Endometrial microvascular endothelial cells (primary cell): Measurements from ENCODE around the gene GDPGP1. TPM values are rescaled to one million over a fixed set of nuclear protein-coding genes. Genes with fewer than 3 reads are reported as not detected.

Experiments used
- in situ Hi-C: cut with HindIII; loops from 2 replicates; pipeline ENCODE4 v1.10.0; 2017; ENCODE audit warnings: low sequenced_read_pairs, low pct_unique_long_range_greater_than_20kb; ENCODE audit errors: inconsistent ontology term
- total RNA-seq: library from RNA; depleted of rRNA; stranded (reverse); fragments of >200 nt; gene quantifications from one replicate; pipeline ENCODE4 v1.2.3, GENCODE V29; 2015; ENCODE audit errors: inconsistent ontology term

The GDPGP1 gene
- total RNA-seq, 1 donor from 2014 or later = 11.6 TPM

DNA sequence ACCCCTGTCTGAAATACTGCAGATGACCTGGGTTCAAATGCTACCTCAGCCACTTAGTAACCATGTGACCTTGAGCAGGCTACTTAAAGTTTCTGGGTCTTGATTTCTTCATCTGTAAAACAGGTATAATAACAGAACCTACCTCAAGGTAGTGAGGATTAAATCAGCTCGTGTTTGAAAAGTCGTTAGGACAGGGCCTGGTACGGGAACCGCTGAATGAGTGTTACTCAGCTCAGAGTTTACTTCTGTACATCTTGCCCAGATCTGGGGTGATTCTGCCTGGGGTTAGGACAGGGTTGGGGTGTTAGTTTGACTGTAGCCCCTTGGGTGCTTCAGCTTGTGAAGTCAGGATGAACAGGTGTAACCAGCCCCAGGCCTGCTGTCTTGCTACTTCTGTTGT lies 31.1 kb upstream of the GDPGP1 start:
- in situ Hi-C loops = no loop called here

DNA sequence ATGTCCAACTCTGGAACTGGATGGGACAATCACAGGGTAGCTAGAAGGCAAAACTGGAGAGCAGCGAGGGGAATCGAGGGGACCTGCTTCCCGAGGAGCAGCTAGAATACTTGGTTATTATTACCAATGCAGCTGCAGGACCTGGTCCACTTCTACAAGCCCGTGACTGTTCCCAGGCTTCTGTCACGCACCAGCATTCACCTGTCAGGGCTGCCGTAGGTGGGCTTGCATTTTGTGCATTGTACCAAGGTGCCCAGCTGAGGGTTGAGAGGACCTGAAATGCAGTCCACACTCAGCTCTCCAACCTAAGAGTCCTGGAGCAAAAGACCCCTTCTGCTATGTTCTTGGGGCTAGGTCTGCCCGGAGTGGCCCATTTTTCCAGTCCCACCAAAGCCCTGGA lies 30.5 kb upstream of the GDPGP1 start:
- in situ Hi-C loops = no loop called here

DNA sequence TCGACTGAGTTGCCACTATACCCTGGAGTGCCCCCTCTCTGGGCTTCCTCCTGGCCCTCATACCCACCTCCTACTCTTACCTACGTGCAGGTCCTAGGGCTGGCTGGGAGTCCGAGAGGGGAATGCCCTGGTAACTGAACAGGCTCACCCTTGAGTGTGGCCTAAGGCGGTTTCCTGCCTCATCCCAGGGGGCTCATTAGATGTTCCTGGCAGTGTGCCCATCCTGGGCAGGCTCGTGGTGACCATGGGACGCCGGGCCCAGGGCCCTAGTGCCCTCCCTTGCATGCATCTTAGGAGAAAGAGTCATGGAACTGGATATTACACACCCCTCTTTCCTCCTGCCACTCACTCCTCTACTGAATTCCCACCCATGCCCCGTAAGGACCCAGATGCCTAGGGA lies 30.1 kb upstream of the GDPGP1 start:
- in situ Hi-C loops = no loop called here

DNA sequence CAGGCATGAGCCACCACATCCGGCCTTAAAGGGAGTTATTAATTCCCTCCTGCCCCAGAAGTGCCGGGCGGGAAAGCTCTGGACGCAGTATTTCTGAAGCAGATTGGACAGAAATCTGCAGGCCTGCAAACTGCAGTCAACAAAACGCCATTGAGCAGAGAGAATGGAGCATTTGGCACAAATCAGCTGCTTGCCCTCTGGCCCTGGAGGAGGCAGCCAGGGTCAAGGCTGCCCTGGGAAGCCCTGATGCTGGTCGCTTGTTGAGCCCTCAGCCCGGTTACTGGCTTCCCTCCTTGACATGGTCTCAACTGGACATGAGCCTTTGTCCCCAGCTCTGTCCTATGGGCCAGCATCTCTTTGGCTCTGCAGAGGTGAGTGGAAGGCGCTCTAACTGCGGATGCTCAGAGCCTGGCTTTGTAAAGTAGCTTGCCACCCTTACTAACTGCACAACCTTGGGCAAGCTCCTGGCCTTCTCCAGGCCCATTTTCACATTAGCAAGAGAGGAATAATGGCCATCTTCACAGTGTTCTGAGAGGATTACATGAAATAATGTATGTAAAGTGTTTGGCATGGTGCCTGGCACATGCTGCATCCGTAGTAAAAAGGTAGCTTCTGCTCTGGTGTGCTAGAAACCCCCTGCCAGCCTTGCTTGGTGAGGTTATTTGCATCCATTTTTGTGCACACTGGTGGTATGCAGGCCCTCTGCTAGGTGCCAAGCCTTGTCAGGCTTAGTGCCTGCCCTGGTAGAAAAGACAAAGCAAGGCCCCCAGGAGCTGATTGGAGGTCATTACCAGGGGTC lies 28.8 kb upstream of the GDPGP1 start:
- in situ Hi-C loops = no loop called here

DNA sequence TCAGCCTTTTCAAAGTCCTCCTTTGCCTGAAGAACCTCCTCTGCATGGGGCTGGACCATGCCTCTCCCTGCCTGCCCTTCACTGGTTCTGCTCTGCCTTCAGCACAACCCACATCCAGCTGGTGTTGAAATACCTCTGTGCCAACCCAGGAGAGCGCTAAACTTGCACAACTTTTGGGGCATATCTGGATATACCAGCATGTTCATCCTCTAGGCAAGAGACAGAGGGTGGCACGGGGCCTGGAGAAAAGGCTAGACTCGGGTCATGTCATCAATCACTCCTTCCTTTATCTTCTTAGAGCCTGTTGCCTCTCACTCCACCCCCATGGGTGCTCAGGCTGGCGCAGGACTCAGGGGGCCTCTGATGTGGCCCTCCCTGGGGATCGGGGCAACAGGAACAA lies 28.1 kb upstream of the GDPGP1 start:
- in situ Hi-C loops = no loop called here

DNA sequence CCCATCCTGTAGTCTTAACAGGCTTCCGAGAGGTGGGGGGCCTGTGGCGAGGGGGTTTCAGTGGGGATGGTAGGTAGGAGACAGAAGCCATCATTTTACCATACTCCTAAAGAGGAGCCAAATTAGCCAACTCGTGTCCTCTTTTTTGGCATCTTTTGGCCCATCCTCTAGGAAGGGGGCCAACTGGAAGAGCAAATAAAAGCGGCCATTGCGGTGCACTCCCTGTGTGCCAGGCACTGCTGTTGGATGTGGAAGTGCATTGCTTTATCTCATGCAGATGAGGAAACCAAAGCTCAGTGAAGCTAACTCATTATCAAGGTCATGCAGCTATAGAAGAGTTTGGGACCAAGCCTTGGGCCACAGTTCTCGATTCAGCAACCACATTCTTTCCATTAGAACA lies 26.8 kb upstream of the GDPGP1 start:
- in situ Hi-C loops = no loop called here

DNA sequence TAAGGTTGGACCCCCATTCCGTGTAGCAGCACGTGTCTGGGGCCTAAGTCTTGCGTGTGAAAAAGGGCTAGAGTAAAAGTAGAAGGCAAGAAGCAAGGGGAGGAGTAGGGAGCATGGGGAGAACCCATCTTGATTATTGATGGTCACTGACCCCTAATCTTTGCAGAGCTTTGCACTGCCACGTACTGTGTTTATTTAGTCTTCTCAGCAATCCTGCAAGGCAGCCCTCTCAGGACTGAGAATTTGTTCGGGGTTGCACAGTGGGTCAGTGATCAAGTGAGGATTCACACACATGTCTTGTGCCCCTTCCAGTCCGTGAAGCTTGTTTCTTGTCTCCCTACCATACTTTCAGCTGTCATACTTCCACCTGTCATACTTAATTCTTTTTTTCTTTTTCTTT lies 25.7 kb upstream of the GDPGP1 start:
- in situ Hi-C loops = no loop called here

DNA sequence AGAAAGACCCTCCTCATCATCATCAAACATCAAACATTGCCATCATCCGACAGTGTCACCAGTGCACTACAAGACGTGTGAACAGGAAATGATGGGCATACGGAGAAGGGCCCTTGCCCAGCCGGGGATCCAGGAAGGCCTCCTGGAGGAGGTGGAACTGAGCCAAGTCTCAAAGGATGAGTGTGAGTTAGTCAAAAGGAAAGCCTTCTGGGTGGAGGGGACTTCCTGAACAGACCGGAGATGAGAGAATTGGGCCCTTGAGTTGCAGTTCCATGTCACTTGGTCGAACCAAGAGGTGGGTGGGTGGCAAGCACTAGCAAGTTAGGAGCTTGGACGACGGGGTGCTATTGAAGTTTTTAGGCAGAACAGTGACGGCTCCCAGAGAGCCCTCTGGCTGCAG lies 24.4 kb upstream of the GDPGP1 start:
- in situ Hi-C loops = no loop called here

DNA sequence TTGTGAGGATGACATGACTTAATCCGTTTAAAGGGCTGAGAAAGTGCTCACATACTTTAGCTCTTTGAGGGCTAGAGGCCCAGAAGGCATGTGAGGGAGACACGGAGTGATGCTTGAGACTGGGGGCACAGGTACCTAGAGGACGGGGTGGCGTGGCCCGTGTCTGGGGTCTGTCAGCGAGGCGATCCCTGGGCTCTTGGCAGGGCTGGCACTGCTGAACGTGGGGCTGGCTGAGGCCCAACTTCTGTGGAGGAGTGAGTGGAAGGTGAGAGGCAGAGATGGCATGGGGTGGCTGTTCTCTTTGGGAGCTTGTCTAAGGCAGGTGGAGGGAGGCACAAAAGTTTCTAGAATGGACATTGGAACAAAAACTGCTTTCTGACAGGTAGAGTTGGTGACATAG lies 23.4 kb upstream of the GDPGP1 start:
- in situ Hi-C loops = no loop called here

DNA sequence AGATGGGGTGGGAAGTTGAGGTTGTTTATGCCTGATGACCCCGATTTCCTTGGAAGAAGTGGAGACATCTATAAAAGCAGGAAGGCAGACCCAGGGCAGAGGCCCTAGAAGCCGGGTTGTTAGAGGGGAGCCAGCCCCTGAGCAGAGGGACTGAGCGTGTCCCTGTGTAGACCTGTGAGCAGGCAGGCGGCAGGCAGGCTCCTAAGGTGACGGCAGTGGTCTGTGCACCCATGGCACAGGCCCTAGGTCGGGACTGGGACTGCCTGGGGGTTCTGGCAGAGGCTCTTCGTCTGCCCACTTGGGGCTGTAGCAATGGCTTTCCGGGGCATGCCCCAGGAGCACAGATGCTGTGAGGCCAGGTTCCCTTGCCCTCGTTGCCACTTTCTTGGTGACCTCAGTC lies 23.0 kb upstream of the GDPGP1 start:
- in situ Hi-C loops = no loop called here

DNA sequence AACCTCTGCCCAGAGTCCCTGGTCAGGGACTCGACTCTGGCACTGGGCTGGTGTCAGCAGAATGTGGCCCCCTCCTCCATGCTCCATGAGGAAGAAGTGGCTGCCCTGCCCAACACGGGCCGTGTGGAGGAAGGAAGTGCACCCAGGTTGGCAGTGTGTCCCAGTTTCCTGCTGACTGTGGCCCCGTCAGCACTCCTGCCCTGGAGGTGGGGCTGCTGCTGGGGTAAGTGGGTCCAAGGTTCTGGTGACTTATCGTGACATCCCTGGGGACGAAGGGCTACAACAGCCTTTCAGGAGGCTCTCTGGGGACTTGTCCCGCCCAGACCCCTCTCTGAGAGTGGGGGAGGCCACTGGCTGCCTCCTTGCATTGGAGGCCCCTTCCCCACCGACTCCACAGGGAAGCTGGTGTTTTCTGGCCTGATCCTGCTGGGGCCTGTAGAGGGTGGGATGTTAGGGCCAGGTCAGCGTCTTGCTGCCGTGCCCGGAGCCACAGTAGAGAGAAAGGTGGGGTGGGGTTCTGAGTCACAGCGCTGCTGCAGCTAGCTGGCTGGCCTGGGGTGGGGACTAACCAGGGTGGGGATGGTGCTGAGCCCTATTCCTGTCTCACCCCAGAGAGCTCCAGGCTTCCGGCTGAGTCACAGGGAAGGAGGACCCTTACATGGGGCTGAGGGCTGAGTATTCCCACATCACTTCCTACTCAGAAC lies 22.4 kb upstream of the GDPGP1 start:
- in situ Hi-C loops = no loop called here

DNA sequence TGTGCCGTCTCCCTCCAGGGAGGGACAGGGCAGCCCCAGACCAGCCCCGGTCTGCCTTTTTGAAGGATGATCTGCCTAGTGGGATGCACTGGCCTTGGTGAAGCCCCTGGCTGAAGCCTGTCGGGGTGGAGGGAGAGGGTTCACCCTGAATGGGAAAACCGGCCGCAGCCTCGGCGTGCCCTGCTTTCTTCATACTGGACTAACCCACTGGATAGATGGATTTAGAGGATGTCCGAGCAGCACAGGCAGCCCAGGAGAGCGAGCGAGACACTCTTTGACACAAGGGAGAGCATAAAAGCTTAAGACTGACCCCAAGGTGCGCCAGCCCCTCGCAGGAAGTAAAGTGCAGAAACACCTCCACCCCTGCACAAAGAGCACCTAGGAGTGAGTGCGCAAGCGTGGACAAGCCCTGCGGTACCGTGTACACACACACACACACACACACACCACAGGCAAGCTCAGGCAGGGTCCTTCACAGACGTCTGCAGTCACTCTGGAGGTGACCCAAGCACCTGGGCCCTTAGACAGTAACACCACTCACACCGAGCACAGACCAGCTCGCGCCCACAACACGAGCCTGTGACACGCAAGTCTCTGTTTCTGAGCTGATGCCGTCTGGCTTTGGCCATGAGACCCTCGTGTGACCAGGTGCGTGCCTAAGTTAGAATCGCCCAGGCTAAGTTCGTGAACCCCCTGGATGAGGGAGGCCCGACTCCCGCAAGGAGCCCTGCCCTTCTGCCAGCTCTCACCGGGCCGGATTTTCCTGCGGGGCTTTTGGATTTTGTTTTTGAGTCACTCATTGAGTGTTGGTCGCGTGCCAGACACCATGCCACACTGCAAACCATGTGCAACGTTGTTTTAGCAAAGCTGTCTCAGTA lies 21.5 kb upstream of the GDPGP1 start:
- in situ Hi-C loops = no loop called here

DNA sequence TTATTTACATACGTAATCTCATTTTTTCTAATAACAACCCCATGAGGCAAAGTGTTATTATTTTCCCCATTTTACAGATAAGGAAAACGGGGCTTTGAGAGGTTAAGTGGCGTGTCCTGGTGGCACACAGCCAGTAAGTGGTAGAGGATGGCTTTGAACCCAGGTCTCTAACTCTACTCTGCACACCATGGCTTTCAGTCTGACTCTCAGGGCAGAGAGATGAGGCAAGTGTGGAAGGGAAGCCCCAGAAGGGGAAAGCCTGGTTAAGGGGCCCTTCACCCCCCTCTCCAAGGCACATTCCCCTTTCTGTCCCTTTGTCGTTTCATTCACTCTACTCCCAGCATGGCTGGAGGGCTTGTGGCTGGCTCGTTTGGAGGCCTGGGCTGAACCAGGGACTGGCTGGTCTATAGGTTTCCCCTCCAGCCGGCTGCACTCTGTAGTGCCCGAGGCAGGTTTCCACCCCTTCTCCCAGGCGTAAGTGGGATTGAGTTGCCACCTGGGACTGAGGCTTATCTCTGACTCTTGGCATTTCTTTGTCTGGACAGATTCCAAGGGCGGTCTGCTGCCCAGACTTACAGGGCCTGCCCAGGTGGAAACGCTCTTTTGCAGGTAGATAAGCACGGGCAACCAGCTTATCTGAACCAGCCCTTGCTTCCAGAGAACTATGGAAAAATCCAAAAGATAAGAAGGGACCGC lies 20.7 kb upstream of the GDPGP1 start:
- in situ Hi-C loops = no loop called here

DNA sequence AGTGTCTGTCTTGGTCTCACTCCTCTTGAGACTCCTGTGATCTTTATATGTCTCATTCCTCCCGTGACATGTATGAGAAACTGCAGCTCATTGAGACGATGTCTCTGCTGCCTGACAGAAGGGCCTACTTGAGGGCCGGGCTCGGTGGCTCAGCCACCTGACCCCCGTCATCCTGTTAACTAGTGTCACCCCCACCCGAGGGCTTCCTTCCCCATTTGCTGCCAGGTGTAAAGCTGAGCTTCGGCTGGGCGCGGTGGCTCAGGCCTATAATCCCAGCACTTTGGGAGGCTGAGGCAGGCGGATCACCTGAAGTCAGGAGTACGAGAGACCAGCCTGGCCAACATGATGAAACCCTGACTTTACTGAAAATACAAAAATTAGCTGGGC lies 20.2 kb upstream of the GDPGP1 start:
- in situ Hi-C loops = no loop called here

DNA sequence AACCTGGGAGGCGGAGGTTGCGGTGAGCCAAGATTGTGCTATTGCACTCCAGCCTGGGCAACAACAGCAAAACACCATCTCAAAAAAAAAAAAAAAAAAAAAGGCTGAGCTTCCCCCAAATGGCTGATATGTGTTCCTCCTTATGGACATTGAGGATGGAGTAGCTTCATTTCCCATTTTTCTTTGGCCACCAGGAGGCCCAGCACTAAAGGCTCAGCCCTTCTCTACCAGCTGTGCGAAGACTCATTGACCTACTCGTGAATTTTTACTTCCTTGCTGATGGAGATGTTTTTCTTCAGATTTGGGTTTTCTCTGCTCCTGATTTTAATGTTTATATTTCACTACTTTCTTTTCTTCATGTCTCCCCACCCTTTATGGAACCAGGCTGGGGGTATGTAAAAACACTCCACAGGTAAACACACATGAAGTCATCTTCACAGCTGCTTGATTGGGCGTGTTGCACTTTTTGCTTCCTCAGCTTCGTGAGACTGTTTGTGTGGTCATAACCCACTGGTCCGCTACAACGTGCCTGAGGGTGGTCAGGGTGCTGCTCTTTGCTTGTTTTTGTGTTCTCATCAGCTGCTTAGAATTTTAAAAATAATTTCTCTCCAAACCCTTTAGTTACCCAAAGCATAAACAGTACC lies 19.3 kb upstream of the GDPGP1 start:
- in situ Hi-C loops = no loop called here

DNA sequence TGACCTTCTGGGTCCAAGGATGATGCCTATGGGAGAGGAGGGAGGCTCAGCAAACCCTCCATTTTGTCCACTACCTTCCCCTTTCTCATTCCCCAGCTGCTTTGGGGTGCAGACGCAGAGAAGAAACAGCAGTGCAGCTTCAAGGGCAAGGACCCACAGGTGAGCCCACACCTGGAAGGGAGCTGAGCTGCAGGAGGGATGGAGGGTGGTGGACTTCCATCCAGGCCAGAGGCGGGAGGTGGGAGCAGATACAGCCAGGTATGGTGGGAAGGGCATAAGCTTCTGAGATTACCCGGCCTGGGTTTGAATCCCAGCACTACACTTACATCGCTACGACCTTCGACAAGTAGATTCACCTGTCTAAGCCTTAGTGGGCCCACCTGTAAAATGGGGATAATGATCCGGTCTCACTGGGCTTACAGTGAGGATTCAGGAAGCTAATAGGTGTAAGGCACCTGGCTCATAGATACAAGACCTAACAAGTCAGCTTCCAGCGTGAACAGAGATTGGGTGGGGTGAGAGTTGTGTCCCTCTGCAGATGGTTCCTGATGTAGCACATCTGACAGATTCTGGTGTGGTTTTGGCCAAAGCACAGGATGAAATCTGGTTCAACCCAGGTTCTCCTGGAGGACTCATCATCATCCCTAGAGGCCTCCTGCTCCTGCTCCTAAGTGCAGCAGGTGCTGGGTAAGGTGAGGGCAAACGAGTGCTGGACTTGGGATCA lies 16.2 kb upstream of the GDPGP1 start:
- in situ Hi-C loops = no loop called here

DNA sequence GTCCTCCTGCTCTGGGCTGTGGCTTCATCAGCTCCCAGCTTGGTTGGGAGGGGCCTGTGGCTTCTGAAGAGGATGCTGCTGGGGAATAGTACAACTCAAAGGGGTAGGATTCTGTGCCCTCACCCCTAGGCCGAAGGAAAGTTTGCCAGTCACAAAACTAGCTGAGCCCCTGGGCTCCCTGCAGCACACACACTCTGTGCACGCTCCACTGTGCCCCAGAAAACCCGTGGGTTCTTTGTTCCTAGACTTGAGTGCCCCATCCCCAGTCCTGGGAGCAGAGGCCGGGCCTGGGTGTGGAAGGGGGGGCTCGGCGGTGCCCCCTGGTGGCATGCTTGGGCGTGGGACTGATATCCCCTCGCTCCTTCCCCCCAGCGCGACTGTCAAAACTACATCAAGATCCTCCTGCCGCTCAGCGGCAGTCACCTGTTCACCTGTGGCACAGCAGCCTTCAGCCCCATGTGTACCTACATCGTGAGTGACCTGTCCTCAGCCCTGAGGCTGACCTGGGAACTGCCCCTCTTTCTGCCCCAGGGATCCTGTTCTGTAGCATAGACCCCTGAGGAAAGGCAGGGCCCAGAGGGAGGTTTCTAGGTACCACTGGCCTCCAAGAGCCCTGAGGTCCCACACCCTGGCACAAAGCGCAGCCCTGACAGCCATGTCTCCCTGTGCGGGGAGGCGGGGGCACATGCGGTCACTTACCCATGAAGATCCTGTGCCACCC lies 14.4 kb upstream of the GDPGP1 start:
- in situ Hi-C loops = no loop called here
